Neural progenitor cell (in vitro differentiated cells): ENCODE data around the gene CADPS. TPM values are rescaled to one million over a fixed set of nuclear protein-coding genes. Genes with fewer than 3 reads are reported as not detected.

Source experiments
- DNase-seq: peaks from one replicate; pipeline ENCODE4 v3.0.0-alpha.2; 2016; ENCODE audit warnings: low spot score
- H2AFZ ChIP-seq: fragments of 200-600 bp; sonication (generic); replicated peaks from 2 replicates; pipeline ENCODE4 v1.6.1; 2016; ENCODE audit warnings: antibody characterized with exemption
- H3F3A ChIP-seq: fragments of 200-600 bp; sonication (generic); 2 replicates; pipeline ENCODE4 v1.6.1; 2016; ENCODE audit warnings: antibody characterized with exemption, low read depth
- H3K27ac ChIP-seq: fragments of 200-600 bp; sonication (generic); 2 replicates; pipeline ENCODE4 v1.5.1; 2016; ENCODE audit warnings: mild to moderate bottlenecking
- H3K27me3 ChIP-seq: fragments of 200-600 bp; sonication (generic); 2 replicates; pipeline ENCODE4 v1.6.1; 2016; ENCODE audit warnings: mild to moderate bottlenecking, moderate library complexity
- H3K36me3 ChIP-seq: fragments of 200-600 bp; sonication (generic); 2 replicates; pipeline ENCODE4 v1.5.1; 2016
- H3K4me1 ChIP-seq: fragments of 200-600 bp; sonication (generic); 2 replicates; pipeline ENCODE4 v1.6.1; 2016; ENCODE audit warnings: mixed run types
- H3K4me2 ChIP-seq: fragments of 200-600 bp; sonication (generic); 2 replicates; pipeline ENCODE4 v1.6.1; 2016
- H3K4me3 ChIP-seq: fragments of 200-600 bp; sonication (generic); 2 replicates; pipeline ENCODE4 v1.5.1; 2016
- H3K79me2 ChIP-seq: fragments of 200-600 bp; sonication (generic); 2 replicates; pipeline ENCODE4 v1.6.1; 2016; ENCODE audit warnings: low read depth
- H3K9ac ChIP-seq: fragments of 200-600 bp; sonication (generic); 2 replicates; pipeline ENCODE4 v1.6.1; 2016
- H3K9me3 ChIP-seq: fragments of 200-600 bp; sonication (generic); 2 replicates; pipeline ENCODE4 v1.5.1; 2016; ENCODE audit warnings: low read depth
- H4K20me1 ChIP-seq: fragments of 200-600 bp; sonication (generic); 2 replicates; pipeline ENCODE4 v1.6.1; 2016; ENCODE audit warnings: low read depth
- H3K27ac Mint-ChIP-seq: 3 replicates; pipeline ENCODE4 v1.8.0; 2021; ENCODE audit warnings: mixed read lengths
- H3K27me3 Mint-ChIP-seq: 2 replicates; pipeline ENCODE4 v1.8.0; 2022; ENCODE audit warnings: low read depth, mild to moderate bottlenecking, inconsistent platforms, moderate library complexity, mixed read lengths; ENCODE audit not compliant: insufficient read depth
- H3K36me3 Mint-ChIP-seq: 3 replicates; pipeline ENCODE4 v1.8.0; 2021; ENCODE audit warnings: mixed read lengths
- H3K4me1 Mint-ChIP-seq: 3 replicates; pipeline ENCODE4 v1.8.0; 2021; ENCODE audit warnings: mixed read lengths
- H3K4me3 Mint-ChIP-seq: 3 replicates; pipeline ENCODE4 v1.8.0; 2021; ENCODE audit warnings: mild to moderate bottlenecking, moderate library complexity, mixed read lengths
- H3K9me3 Mint-ChIP-seq: 3 replicates; pipeline ENCODE4 v1.8.0; 2020; ENCODE audit warnings: mixed read lengths
- EZH2 ChIP-seq: fragments of 200-600 bp; sonication (generic); IDR thresholded peaks from 2 replicates; pipeline ENCODE4 v1.6.1; 2017; ENCODE audit warnings: antibody characterized with exemption, mild to moderate bottlenecking, moderate library complexity
- EZH2phosphoT487 ChIP-seq: fragments of 200-600 bp; sonication (generic); IDR thresholded peaks from 2 replicates; pipeline ENCODE4 v1.6.1; 2017; ENCODE audit warnings: antibody characterized with exemption
- total RNA-seq: library from RNA; depleted of rRNA; stranded (reverse); fragments of >200 nt; gene quantifications from 2 replicates; pipeline ENCODE4 v1.2.3, GENCODE V29; 2015; ENCODE audit warnings: low replicate concordance
- TF ChIP-seq, protein P1 (sequence below): fragments of 200-600 bp; sonication (generic); IDR thresholded peaks from 2 replicates; pipeline ENCODE4 v1.5.1; 2017; ENCODE audit warnings: antibody characterized with exemption, mild to moderate bottlenecking

CADPS gene
- total RNA-seq, 1 donor from 2014 or later = 17.3 TPM

- Histone ChIP-seq H3F3A (peaks cover 14% of the 10 kb centered on the region), H3K27ac (no peak overlapping the region)
- peaks cover 22% of the 10 kb centered on the region for H3K4me1 Mint-ChIP-seq
These were observed 202.8 kb downstream of the CADPS start for GRCh38 chr3:62672270-62672987.

GRCh38 chr3:62670351-62670750 lies 204.9 kb downstream of the CADPS start:
- Histone ChIP-seq H3K79me2 (no peaks in the 10 kb centered on the region), H3K4me1 (peaks cover 19% of the 10 kb centered on the region), H3K9ac (no peak overlapping the region), H2AFZ (no peak overlapping the region), H3K9me3 (no peaks in the 10 kb centered on the region), H3K4me2 (no peak overlapping the region), H3K27ac (no peak overlapping the region), H3K27me3 (no peaks in the 10 kb centered on the region), H3K36me3 (no peaks in the 10 kb centered on the region), H3F3A (peaks cover 20% of the 10 kb centered on the region), H3K4me3 (no peak overlapping the region), H4K20me1 (no peaks in the 10 kb centered on the region)
- H3K9me3 Mint-ChIP-seq = no peaks in the 10 kb centered on the region
- H3K27me3 Mint-ChIP-seq = peaks cover 2% of the 10 kb centered on the region
- no peaks in the 10 kb centered on the region for H3K36me3 Mint-ChIP-seq
- TF ChIP-seq EZH2 = no peak
- TF ChIP-seq, protein P1, sequence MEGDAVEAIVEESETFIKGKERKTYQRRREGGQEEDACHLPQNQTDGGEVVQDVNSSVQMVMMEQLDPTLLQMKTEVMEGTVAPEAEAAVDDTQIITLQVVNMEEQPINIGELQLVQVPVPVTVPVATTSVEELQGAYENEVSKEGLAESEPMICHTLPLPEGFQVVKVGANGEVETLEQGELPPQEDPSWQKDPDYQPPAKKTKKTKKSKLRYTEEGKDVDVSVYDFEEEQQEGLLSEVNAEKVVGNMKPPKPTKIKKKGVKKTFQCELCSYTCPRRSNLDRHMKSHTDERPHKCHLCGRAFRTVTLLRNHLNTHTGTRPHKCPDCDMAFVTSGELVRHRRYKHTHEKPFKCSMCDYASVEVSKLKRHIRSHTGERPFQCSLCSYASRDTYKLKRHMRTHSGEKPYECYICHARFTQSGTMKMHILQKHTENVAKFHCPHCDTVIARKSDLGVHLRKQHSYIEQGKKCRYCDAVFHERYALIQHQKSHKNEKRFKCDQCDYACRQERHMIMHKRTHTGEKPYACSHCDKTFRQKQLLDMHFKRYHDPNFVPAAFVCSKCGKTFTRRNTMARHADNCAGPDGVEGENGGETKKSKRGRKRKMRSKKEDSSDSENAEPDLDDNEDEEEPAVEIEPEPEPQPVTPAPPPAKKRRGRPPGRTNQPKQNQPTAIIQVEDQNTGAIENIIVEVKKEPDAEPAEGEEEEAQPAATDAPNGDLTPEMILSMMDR = no peak
- no peak for TF ChIP-seq EZH2phosphoT487
- no peak overlapping the region for H3K27ac Mint-ChIP-seq
- peaks cover 26% of the 10 kb centered on the region for H3K4me1 Mint-ChIP-seq
- H3K4me3 Mint-ChIP-seq = no peak overlapping the region
- no peak for DNase-seq

More at GRCh38 chr3:62672270-62672987, 202.8 kb downstream of the CADPS start:
- TF ChIP-seq EZH2phosphoT487 = no peak
- TF ChIP-seq, protein P1 = no peak
- TF ChIP-seq EZH2 = no peak
- Mint-ChIP-seq H3K36me3 (no peaks in the 10 kb centered on the region), H3K27ac (no peak overlapping the region), H3K27me3 (no peaks in the 10 kb centered on the region), H3K4me3 (no peak overlapping the region), H3K9me3 (no peaks in the 10 kb centered on the region)
- no peak overlapping the region for H3K9ac ChIP-seq
- no peak for DNase-seq
- no peak overlapping the region for H3K4me2 ChIP-seq
- H3K4me3 ChIP-seq = no peak overlapping the region
- no peaks in the 10 kb centered on the region for H4K20me1 ChIP-seq
- no peak overlapping the region for H2AFZ ChIP-seq
- H3K27me3 ChIP-seq = no peaks in the 10 kb centered on the region
- H3K4me1 ChIP-seq = peaks cover 32% of the 10 kb centered on the region
- H3K79me2 ChIP-seq = no peaks in the 10 kb centered on the region
- no peaks in the 10 kb centered on the region for H3K36me3 ChIP-seq
- no peaks in the 10 kb centered on the region for H3K9me3 ChIP-seq

DNA sequence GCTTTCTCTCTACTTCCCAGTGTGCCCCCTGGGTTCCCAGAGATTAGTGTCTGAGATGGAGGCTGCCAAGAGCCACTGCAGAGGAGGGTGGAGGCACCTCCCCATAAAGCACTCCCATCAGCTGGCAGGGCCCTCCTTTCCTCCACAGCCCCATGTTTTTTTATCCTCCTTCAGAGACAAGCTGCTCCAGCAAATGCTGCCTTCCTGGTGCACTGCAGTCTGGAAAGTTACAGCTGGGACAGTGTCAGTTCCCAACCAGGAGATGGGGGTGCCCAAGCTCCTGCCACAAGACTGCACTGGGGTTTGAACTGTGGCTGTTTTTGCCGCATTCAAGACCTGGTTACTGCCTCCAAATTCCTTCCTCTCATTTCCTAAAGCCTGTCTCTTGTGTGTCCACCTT lies 206.1 kb downstream of the CADPS start:
- Histone ChIP-seq H2AFZ (peak overlapping the region; percentile 61), H3F3A (peaks cover 20% of the 10 kb centered on the region), H3K9ac (no peak overlapping the region), H3K4me1 (peaks cover 18% of the 10 kb centered on the region), H3K79me2 (no peaks in the 10 kb centered on the region), H3K27me3 (no peaks in the 10 kb centered on the region), H3K36me3 (no peaks in the 10 kb centered on the region), H3K27ac (no peak overlapping the region), H3K4me2 (peak overlapping the region; percentile 25), H3K9me3 (no peaks in the 10 kb centered on the region), H4K20me1 (no peaks in the 10 kb centered on the region), H3K4me3 (no peak overlapping the region)
- peak; percentile 23 for DNase-seq
- no peaks in the 10 kb centered on the region for H3K9me3 Mint-ChIP-seq
- no peaks in the 10 kb centered on the region for H3K36me3 Mint-ChIP-seq
- TF ChIP-seq EZH2 (no peak), EZH2phosphoT487 (no peak)
- TF ChIP-seq, protein P1 = no peak
- H3K27me3 Mint-ChIP-seq = peaks cover 2% of the 10 kb centered on the region
- no peak overlapping the region for H3K4me3 Mint-ChIP-seq
- peaks cover 26% of the 10 kb centered on the region for H3K4me1 Mint-ChIP-seq
- no peak overlapping the region for H3K27ac Mint-ChIP-seq
